H1 (cell line): ENCODE measurements around the gene SEMA3D. TPM values are rescaled to one million over a fixed set of nuclear protein-coding genes. Genes with fewer than 3 reads are reported as not detected.

Experiments
- BCL11A ChIP-seq, 2 experiments: IDR thresholded peaks; one replicate each; pipeline ENCODE4 v1.6.1; 2011; ENCODE audit warnings: low read depth in 2 of 2, low read length in 2 of 2, mild to moderate bottlenecking in 2 of 2
- CHD2 ChIP-seq: IDR thresholded peaks from 2 replicates; pipeline ENCODE4 v1.6.1; 2012; ENCODE audit warnings: low read length, improper control_type of control experiment
- POLR2AphosphoS5 ChIP-seq: IDR thresholded peaks from 2 replicates; pipeline ENCODE4 v1.6.1; 2011; ENCODE audit warnings: low read depth, low read length
- RAD21 ChIP-seq, 2 experiments: IDR thresholded peaks in 1 of 2; conservative IDR thresholded peaks in 1 of 2; 2 replicates each; pipeline ENCODE4 v1.6.1; 2011; ENCODE audit warnings: low read depth in 2 of 2, low read length in 2 of 2, improper control_type of control experiment in 1 of 2, inconsistent platforms in 1 of 2, mild to moderate bottlenecking in 1 of 2, moderate library complexity in 1 of 2
- SIN3A ChIP-seq, 2 experiments: IDR thresholded peaks in 1 of 2; conservative IDR thresholded peaks in 1 of 2; 2 replicates each; pipeline ENCODE4 v1.6.1; 2011 to 2012; ENCODE audit warnings: low read length in 2 of 2, improper control_type of control experiment in 1 of 2, low read depth in 1 of 2, mild to moderate bottlenecking in 1 of 2
- TAF7 ChIP-seq: optimal IDR thresholded peaks from 2 replicates; pipeline ENCODE3; 2011; ENCODE audit warnings: low read depth, mild to moderate bottlenecking, inconsistent platforms, low read length, moderate library complexity, borderline replicate concordance
- polyA plus RNA-seq, 7 experiments: library from polyadenylated mRNA; depleted of rRNA in 3 of 7; stranded (reverse) in 5 of 7; unstranded in 2 of 7; fragments of >200 nt in 5 of 7; fragments of 200-250 nt in 2 of 7; gene quantifications; 1 replicate in 5 of 7; 2 replicates in 1 of 7; 4 replicates in 1 of 7; pipeline versions ENCODE4 v1.2.1 to v1.2.3, GENCODE V29; 2011 to 2013; ENCODE audit warnings: missing spikeins in 2 of 7, mixed read lengths in 2 of 7
- total RNA-seq: library from RNA; stranded (reverse); fragmentation: NEBNext Ultra II Directional; extraction: Animal tissue kit (Norgen Biotek cat#: 25700); gene quantifications from 2 replicates; pipeline ENCODE4 v1.2.1, GENCODE V29; 2021
- TF ChIP-seq, protein P1 (sequence below): fragments of 300-600 bp; sonication (generic); IDR thresholded peaks from 2 replicates; pipeline ENCODE4 v1.7.1; 2012; ENCODE audit warnings: low read length, moderate library complexity, mild to moderate bottlenecking, inconsistent platforms; ENCODE audit not compliant: insufficient replicate concordance

Gene SEMA3D
- total and polyA plus RNA-seq, 2 of the 8 experiments (the other 6 are each of a cell fraction or from before 2014, with no cell fraction given), result 1.6 to 3.5 TPM

- TF ChIP-seq SIN3A (conservative IDR thresholded peaks at IDR 0.05 in 1 of 2, IDR thresholded peaks at IDR 0.05 in 1 of 2; ENCODE audit: low read depth in 1 of 2, low read length in 2 of 2) (no peak), POLR2AphosphoS5 (no peak), BCL11A (IDR thresholded peaks at IDR 0.05; ENCODE audit: low read depth in 2 of 2, low read length in 2 of 2) (no peak), TAF7 (no peak), RAD21 (IDR thresholded peaks at IDR 0.05 in 1 of 2, conservative IDR thresholded peaks at IDR 0.05 in 1 of 2; ENCODE audit: low read depth in 2 of 2, low read length in 2 of 2) (no peak), CHD2 (no peak)
- TF ChIP-seq, protein P1, sequence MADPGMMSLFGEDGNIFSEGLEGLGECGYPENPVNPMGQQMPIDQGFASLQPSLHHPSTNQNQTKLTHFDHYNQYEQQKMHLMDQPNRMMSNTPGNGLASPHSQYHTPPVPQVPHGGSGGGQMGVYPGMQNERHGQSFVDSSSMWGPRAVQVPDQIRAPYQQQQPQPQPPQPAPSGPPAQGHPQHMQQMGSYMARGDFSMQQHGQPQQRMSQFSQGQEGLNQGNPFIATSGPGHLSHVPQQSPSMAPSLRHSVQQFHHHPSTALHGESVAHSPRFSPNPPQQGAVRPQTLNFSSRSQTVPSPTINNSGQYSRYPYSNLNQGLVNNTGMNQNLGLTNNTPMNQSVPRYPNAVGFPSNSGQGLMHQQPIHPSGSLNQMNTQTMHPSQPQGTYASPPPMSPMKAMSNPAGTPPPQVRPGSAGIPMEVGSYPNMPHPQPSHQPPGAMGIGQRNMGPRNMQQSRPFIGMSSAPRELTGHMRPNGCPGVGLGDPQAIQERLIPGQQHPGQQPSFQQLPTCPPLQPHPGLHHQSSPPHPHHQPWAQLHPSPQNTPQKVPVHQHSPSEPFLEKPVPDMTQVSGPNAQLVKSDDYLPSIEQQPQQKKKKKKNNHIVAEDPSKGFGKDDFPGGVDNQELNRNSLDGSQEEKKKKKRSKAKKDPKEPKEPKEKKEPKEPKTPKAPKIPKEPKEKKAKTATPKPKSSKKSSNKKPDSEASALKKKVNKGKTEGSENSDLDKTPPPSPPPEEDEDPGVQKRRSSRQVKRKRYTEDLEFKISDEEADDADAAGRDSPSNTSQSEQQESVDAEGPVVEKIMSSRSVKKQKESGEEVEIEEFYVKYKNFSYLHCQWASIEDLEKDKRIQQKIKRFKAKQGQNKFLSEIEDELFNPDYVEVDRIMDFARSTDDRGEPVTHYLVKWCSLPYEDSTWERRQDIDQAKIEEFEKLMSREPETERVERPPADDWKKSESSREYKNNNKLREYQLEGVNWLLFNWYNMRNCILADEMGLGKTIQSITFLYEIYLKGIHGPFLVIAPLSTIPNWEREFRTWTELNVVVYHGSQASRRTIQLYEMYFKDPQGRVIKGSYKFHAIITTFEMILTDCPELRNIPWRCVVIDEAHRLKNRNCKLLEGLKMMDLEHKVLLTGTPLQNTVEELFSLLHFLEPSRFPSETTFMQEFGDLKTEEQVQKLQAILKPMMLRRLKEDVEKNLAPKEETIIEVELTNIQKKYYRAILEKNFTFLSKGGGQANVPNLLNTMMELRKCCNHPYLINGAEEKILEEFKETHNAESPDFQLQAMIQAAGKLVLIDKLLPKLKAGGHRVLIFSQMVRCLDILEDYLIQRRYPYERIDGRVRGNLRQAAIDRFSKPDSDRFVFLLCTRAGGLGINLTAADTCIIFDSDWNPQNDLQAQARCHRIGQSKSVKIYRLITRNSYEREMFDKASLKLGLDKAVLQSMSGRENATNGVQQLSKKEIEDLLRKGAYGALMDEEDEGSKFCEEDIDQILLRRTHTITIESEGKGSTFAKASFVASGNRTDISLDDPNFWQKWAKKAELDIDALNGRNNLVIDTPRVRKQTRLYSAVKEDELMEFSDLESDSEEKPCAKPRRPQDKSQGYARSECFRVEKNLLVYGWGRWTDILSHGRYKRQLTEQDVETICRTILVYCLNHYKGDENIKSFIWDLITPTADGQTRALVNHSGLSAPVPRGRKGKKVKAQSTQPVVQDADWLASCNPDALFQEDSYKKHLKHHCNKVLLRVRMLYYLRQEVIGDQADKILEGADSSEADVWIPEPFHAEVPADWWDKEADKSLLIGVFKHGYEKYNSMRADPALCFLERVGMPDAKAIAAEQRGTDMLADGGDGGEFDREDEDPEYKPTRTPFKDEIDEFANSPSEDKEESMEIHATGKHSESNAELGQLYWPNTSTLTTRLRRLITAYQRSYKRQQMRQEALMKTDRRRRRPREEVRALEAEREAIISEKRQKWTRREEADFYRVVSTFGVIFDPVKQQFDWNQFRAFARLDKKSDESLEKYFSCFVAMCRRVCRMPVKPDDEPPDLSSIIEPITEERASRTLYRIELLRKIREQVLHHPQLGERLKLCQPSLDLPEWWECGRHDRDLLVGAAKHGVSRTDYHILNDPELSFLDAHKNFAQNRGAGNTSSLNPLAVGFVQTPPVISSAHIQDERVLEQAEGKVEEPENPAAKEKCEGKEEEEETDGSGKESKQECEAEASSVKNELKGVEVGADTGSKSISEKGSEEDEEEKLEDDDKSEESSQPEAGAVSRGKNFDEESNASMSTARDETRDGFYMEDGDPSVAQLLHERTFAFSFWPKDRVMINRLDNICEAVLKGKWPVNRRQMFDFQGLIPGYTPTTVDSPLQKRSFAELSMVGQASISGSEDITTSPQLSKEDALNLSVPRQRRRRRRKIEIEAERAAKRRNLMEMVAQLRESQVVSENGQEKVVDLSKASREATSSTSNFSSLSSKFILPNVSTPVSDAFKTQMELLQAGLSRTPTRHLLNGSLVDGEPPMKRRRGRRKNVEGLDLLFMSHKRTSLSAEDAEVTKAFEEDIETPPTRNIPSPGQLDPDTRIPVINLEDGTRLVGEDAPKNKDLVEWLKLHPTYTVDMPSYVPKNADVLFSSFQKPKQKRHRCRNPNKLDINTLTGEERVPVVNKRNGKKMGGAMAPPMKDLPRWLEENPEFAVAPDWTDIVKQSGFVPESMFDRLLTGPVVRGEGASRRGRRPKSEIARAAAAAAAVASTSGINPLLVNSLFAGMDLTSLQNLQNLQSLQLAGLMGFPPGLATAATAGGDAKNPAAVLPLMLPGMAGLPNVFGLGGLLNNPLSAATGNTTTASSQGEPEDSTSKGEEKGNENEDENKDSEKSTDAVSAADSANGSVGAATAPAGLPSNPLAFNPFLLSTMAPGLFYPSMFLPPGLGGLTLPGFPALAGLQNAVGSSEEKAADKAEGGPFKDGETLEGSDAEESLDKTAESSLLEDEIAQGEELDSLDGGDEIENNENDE, result no peak
Measured at GRCh38 chr7:85115006-85115405, 71.8 kb downstream of the SEMA3D start (continued).
